Measurements from ENCODE around the gene NELL2.

DNA sequence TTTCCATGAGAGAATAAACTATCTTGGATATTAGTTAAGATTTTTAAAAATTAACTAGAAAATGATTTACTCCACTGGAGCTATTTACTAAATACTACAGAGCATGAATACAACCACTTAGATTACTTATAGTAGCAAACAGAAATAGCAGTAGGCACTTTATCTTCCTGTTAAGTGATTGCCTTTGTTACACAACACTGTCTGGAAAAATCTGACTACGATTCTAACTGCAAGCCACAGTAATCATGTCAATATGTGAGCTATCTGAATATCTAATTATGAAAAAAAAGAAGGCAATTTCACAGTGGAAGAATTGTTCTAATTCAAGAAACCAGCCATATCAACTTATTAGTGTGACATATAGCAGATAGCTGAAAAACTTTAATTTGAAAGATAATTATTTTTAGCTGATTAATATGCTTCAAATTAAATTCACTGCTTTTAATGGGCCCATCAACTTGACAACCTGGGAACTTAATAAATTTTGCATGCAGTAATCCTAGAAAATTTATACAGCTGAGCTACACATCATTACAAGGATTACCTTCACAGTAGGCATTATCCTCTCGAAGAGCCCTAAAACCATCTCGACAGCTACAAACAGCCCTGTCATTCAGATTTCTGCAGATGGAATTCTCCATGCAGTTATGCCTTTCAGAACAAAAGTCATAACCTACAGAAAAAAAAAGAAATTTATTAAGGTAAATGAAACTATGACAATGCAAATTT lies 172.8 kb downstream of the NELL2 start:
- TF ChIP-seq POLR2AphosphoS5 (IDR thresholded peaks at IDR 0.05; ENCODE audit: low read depth, low read length) (no peak), TAF1 (IDR thresholded peaks at IDR 0.05; ENCODE audit: borderline replicate concordance, insufficient read depth, low read length) (no peak)
- TF ChIP-seq, protein P1, sequence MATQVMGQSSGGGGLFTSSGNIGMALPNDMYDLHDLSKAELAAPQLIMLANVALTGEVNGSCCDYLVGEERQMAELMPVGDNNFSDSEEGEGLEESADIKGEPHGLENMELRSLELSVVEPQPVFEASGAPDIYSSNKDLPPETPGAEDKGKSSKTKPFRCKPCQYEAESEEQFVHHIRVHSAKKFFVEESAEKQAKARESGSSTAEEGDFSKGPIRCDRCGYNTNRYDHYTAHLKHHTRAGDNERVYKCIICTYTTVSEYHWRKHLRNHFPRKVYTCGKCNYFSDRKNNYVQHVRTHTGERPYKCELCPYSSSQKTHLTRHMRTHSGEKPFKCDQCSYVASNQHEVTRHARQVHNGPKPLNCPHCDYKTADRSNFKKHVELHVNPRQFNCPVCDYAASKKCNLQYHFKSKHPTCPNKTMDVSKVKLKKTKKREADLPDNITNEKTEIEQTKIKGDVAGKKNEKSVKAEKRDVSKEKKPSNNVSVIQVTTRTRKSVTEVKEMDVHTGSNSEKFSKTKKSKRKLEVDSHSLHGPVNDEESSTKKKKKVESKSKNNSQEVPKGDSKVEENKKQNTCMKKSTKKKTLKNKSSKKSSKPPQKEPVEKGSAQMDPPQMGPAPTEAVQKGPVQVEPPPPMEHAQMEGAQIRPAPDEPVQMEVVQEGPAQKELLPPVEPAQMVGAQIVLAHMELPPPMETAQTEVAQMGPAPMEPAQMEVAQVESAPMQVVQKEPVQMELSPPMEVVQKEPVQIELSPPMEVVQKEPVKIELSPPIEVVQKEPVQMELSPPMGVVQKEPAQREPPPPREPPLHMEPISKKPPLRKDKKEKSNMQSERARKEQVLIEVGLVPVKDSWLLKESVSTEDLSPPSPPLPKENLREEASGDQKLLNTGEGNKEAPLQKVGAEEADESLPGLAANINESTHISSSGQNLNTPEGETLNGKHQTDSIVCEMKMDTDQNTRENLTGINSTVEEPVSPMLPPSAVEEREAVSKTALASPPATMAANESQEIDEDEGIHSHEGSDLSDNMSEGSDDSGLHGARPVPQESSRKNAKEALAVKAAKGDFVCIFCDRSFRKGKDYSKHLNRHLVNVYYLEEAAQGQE (IDR thresholded peaks at IDR 0.05; ENCODE audit: insufficient read depth in 1 of 2, low read depth in 2 of 2, low read length in 2 of 2), result no peak

Data from PFSK-1 (cell line).